NCI-H2029 (cell line): ENCODE measurements around the gene WWOX.

Experiments used
- DNase-seq: peaks from one replicate; lab custom pipeline; 2025; lab: John Stamatoyannopoulos, UW

Gene WWOX

DNA sequence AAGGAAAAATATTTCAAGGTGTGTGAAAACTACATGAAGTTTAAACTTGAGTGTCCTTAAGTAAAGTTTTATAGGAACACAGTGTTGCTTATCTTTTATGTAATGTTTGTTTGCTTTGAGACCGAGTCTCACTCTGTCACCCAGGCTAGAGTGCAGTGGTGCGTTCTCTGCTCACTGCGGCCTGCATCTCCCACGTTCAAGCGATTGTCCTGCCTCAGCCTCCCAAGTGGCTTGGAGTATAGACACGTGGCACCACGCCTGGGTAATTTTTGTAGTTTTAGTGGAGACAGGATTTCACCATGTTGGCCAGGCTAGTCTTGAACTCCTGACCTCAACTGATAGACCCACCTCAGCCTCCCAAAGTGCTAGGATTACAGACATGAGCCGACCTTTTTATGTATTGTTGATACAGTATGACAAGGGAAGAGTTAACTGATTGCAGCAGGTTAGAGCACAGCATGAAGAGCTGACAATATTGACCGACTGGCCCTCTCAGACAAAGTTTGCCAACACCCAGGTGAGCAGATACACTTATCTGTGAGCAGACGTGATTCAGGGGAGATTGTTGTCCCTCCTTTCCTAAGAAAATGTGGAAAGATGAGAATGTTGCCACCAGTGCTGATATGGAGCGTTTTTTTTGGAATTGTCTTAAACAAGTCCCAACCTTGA, 373.7 kb downstream of the WWOX start:
- DNase-seq = no peak

DNA sequence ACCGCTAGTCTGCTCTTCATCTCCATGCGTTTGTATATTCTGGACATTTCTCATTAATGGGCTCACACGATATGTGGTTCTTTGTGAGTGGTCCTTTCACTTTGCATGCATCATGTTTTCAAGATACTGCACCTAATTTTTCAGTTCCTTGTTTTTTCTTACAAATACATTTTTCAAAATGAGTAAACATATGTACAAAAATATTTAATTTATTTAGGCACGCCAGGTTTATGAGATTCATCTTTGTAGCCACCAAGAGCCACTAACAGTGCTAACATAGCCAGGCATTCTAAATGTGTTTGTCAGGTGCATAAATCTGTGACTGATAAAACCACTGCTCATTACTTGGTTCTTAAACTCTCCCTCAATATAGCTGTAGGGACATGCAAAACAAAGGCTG, 375.3 kb downstream of the WWOX start:
- DNase-seq = no peak

DNA sequence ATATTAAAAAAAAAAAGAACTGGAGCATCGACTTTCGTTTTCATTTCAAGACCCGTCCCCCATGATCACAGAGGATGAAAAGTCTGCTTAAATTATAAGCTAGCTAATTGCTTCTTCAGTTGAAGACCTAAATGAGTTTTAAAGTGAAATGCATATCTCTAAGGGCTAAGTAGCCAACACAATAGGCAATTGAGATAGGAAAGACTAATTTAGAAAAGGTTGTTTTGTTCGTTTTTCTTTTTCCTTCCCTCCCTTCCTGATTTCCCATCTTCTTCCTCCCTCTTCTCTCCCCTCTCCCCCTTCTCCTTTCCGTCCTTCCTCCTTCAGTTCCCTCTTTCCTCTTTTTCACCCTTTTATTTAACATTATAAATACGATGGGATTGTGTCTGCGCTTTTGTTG, 377.2 kb downstream of the WWOX start:
- no peak for DNase-seq

DNA sequence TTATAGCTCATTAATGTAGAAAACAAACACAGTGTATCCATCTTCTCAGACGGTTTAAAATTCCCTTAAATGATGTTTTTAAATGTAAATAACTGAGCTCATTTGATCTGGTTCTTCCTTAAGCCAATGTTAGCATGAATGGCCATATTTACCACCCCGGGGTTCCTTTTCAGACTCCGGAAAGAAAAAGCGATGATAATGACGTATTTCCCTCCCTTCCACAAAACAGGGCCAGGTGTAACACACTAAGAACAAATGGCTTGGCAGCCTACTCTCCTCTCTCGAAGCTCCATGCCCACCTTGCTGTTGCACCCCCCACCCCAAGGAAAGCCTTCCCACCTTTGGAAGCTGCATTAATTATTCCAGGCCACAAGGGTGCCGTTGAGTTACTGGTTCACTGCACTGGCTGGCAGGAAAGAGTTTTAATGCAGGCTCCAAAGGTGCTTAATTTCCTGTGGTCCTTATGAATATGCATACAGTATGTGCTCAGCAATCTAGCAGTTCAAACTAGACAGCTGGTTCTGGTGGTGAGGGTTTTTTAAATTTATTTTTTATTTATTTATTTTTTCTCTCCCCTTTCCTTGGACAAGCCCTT, 378.9 kb downstream of the WWOX start:
- no peak for DNase-seq

DNA sequence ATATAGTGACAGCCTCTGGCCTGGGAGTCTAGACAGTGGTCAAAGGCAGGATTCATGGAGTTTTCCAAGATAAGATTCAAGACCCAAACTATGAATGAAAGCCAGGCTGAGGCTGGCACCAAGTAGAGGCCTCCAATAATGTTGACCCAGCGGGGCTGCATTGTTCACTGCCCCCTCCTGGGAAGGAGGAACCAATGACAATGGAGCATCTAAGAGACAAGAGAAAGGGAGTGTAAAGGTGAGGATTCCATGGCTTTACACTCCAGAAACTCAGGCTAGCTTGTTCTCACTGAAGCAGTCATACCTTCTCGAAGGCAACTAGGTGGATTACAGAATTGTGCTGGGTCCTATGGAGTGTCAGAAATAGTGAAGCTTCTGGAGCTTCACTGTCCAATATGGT, 380.3 kb downstream of the WWOX start:
- DNase-seq = no peak

DNA sequence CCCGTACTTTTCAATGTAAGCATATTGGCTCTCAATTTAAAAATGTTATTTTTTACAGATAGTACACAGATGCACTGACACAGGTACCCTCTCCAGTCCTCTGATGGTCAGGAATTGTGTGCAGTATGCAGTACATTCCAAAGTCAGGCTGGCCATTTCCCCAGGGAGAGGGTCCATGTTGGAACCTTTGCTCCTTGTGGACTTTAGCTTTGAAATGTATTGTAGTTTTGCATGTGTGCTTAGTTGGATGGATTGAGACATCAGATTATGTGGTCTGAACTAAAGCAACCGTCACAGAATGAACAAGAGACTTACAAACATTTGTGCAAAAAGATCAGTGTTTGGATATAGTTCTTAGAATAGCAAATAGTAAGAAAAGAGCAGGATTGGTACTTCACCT, 381.1 kb downstream of the WWOX start:
- DNase-seq = no peak

DNA sequence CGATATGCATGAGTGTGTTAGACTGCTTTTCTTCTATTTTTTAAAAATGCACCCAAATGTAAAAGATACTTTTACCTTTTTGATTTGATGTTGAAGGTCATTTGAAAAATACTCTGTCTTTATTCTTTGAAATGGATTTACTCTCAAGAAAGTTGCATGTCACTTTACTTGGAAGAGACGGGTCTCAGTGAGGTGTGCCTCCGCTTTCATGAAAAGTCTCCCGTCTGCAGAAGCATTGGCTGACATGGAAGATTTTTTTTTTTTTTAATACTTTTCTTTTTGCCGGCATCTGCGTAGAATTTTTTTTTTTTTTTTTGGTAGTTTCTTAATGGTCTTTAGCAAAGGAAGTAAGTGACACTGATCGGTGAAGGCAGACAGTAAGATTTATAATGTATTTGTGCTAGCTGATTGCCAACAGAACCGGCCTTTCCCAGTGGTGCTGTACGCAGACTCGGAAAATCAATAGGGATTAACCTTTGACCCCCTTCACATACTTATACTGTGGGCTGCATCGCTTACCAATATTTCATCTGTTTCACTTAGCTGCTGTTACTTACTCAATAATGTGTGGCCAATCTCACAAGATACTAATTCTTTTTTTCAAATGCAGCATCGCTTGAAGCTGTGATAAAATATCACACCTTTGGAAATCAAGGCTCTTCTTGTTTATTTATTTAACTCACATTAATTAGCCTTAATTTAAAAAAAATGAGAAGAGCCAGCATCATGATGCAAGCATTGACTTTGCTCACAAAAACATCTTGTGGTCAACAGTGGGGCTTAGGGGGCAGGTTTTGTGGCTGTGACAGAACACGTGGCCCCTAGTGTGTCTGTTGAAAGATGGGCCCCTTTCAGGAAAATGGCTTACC, 383.9 kb downstream of the WWOX start:
- DNase-seq = no peak

DNA sequence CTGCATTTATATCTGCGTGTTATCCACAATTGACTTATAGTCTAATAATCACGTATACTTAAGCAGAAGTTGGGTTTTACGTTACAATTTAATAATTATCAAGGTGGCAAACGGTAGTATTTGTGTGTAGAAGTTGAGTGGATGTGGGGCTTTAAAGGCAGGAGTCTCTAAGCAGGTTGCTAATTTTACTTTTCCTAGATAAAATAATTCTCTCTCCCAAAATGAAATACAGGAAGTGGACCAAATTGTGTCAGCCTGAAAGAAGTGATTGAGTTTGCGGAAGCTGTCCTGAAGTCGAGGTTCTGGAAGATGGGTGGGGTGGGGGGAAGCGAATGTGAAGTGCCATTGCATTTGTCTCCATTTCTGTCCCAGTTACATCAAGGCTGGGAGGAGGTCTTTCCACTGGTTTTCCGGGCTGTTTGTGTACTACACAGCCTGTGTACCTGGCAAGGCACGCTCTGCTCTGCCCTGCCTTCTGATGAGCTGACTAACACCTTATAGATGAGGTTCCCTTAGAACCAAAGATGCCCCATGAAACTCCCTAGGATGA, 385.1 kb downstream of the WWOX start:
- no peak for DNase-seq

DNA sequence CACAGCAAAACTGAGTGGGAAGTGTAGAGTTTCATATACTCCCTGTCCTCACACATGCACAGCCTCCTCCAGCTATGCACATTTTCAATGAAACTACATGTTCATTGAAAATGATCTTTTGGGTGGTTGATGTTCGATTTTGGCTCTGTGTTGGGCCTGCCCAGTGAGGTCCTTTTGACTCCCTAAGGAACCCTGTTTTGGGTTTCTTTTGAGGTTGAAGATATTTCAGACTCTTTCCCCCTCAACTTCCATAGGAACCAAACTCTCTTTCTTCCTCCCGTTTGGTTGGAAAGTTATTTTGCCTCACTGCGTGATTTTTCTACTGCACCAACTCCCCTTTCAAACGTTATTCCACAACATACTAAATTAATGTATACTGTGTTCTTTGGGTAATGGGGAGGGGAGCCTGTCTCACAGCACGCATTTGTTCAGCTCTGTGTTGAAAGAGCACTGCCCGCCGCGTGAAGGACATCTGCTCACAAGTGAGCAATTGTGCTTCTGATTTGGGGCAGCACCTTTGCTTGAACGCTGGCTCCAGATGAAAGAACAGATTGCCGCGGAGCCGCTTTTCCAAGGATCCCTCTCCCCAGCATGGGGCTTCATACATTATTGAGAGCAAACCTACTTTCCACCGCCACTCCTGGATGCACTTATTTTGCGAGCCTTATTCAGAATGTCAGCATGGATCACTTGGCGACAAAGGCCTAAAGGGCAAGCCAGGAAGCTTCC, 385.9 kb downstream of the WWOX start:
- DNase-seq = no peak

DNA sequence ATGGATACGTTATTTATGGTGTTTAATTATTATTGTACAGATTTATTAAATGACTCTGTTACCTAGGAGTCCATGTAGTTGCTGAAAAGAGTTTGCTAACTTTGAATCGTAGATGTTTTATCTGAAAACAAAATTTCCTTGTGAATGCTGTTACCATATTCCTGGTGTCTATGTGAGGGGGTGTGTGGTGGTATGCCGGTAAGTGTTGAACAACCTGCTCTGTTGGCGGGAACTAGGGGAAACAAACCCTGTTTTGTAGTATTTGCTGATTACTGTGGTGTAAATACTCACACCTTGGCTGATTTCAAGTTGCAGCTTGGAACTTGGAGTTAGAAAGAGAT, 386.4 kb downstream of the WWOX start:
- DNase-seq = no peak

DNA sequence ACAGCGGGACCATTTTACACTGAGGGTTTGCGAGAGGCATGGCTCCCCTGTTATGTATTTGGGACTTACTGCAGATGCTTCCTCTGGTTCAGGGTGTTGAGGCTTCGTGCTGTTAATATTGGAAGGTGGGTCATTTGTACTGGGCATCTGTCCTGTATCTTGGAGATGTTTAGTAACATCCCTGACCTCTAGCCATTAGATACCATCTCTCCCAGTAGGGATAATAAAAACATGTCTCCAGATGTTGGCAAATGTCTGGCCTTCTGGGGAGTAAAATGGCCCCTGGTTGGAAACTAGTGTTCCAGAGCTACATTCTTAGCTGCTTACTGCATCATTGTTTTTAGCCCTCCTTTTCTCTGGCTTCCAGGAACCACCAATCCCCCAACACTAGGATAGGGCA, 388.0 kb downstream of the WWOX start:
- DNase-seq = no peak

DNA sequence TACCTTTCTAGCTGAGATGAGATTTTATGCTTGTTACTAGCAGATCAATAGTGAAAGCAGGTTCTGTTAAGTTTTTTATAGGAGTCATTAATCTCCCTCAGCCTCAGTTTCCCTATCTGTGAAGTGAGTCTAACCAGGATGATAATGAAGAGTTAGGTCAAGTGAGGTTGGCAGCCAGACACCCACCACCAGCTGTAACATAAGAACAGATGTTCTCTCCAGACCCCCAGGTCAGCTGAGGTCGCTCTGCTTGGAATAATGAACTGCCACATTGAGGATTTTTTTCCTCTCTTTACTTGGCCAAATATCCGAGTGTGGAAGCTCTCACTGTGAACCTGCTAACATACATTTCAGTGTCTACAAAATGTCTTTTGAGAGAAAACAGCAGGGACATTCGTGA, 389.6 kb downstream of the WWOX start:
- no peak for DNase-seq

DNA sequence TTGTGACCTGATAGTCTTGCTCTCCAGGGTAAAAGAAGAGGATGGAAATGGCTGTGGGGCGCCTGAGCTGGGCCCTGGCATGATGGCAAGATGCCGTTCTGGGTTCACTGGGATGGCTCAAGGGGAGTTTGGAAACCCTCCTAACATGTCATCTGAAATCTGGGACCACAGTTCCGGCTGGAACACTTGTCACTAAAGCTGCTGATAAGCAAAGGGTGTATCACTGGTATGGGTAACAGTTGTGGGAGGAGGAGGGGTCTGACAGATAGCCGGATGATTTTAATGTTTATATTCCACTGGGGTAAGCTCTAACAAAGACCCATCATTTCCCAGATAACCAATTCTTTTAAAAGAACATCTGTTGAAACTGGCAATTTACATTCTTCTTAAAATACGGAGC, 390.2 kb downstream of the WWOX start:
- no peak for DNase-seq

DNA sequence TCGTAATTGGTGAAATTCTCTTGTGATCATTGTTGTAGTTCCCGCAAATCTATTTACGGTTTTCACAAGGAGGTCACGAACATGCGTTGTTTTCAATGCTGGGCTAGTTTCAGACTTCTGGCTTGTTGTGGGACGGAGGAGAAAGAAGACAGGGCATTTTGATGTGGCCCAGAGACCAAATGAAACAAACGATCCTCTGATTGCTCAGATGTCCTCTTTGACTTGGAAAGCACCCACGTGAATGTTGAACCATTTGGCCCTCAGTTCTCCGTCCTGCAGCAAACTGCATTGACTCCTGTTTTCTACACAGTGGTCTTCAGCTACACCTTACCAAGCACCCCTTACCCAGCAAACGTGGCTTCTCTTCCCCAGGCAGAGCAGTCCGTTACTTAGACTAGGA, 391.0 kb downstream of the WWOX start:
- no peak for DNase-seq

DNA sequence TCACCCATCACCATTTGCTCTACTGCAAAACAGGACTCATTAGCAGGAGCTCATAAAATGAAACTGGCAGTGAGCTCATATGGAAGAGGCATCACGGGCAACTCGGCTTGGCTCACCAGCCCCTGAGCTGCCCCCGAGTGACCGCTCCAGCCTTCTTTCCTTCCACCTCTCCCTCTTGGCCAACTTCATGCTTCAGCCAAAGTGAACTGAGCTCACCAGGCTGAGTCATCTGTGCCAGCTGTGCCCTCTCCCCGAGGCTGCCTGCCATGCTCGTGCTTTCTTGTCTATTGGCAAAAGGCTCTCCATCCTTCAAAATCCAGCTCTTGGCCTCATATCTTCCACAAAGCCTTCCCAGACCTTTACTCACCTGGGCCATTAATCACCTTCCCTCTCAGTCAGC, 391.4 kb downstream of the WWOX start:
- DNase-seq = no peak

DNA sequence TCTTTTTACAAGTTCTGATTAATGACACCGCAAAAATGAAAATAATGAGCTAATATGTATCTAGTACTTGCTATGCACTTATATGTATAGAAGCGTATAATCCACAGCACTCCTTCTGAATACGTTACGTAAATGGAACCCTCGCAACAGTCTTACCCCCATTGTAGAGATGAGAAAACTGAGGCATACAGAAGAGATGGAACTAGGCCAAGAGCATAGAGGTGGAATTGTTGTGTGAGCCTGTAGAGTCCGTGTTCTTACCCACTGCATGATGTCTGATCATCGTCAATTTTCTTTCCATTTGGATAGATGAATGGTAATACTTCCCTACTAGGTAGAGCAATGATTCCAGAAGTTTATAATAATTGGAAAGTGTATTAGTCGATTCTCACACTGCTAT, 394.1 kb downstream of the WWOX start:
- no peak for DNase-seq

DNA sequence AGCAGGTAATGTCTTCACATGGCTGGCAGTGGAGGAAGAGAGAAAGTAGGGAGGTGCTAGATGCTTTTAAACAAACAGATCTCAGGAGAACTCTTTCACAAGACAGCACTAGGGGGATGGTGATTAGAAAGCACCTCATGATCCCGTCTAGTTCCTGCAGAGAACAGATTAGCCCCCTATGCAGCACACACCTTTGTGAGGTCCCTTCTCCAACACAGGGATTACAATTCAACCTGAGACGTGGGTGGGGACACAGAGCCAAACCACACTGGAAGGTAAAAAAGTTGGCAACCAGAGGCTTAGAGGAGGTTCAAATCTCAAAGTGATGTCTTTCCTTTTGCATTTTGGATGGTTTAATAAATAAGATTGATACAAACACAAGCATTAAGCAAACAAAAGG, 394.7 kb downstream of the WWOX start:
- no peak for DNase-seq

DNA sequence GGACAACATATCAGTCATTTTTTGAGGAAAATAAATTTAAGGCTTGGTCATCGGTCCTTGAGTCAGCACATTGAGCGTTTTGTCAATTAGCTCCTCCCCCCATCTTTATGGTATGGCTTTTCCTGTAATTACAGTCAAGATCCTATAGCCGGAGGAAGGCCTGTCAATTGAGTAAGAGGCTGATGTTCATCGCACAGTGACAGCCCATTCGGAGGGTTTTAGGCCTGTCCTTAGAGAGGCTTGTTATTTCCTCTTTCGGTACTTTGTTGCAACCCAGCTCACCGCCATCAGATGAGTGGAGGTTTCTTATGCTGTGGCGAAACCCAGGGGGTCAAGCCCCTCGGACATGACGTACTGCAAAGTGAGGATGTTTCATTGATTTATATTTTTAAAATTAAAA, 395.2 kb downstream of the WWOX start:
- DNase-seq = no peak

DNA sequence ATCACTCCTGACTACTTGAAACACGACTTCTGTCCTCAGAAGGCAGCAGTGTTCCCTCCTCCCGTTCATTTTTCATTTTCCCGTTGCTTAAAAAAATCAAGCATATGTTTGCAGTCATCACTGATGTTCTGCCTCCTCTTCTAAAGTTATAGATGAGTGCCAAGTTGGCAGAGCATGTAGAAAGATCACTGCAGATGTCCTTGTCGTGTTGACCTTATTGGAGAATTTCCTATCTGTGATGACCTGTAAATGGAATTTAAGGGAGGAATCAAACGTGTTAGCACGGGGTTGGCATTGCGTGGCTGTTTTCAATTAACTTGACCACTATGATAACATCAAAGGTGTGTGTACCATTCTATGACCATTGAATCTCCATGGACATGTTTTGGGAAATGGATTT, 396.7 kb downstream of the WWOX start:
- DNase-seq = no peak

DNA sequence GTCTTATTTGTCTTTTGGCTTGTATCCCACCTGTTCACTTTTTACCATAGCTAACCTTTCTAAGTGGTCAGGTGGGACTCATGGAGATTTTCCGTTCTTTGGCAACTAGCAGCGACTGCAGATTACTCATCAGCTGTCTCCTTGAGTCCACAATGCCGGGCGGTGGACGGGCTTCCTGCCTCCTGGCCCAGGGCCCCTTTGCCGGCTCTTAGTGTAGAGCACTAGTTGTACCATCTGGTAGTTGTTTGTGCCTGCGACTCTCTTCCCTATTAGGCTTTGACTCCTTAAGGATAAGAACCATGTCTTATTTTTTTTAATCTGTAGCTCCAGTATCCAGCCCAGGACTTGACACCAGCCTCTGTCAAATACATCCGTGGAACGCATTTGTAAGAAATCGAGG, 399.9 kb downstream of the WWOX start:
- DNase-seq = no peak

DNA sequence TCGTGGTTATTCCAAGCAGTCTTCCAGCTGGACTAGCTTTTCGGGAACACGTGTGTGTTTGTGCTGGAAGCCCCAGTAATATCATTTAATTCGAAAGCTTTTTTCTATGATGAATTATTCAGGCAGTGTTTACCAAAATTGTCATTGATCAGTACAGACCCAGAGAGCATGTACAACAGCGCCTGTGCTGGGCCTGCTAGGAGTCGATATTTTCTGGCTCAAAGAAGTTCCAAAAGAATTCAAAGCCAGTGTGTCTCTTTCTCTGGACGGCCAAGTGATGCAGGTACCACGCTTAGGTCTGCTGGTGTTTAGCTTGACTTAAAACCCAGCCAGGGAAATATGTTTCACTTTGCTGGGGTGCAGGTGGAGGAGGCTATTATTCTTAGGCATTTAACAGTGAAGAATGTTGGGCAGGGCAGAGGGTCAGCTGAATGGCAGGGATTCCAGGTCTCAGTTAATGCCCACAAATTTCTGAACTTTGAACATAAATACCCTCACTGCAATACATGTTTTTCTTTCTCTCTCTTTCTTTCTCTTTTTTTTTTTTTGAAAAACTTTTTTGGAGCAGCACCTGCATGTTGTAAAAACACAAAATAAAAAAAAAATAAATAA, 401.3 kb downstream of the WWOX start:
- DNase-seq = no peak

DNA sequence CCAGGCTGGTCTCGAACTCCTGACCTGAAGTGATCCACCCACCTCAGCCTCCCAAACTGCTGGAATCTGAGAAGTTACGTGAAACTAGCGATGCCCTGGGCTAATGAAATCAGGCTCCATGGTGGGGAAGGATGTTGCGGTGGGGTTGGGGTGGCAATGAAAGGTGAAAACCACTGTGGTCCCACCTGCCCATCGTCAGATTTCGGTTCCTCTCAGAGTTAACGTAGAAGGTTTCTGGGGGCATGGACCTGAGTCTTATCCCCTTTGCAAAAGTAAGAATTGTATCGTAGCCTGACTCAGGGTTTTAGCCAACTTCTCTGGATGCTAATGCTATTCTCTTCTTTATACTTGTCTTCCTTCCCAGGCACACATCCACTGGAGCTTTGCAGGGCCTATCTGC, 402.3 kb downstream of the WWOX start:
- no peak for DNase-seq
